Measurements from ENCODE around the gene SPRN.
"Not testable (repeated sequence)": the region's sequence is repeated elsewhere in the genome, so short reads cannot be mapped to it uniquely, and the experiment has no call there.

Gene SPRN

DNA sequence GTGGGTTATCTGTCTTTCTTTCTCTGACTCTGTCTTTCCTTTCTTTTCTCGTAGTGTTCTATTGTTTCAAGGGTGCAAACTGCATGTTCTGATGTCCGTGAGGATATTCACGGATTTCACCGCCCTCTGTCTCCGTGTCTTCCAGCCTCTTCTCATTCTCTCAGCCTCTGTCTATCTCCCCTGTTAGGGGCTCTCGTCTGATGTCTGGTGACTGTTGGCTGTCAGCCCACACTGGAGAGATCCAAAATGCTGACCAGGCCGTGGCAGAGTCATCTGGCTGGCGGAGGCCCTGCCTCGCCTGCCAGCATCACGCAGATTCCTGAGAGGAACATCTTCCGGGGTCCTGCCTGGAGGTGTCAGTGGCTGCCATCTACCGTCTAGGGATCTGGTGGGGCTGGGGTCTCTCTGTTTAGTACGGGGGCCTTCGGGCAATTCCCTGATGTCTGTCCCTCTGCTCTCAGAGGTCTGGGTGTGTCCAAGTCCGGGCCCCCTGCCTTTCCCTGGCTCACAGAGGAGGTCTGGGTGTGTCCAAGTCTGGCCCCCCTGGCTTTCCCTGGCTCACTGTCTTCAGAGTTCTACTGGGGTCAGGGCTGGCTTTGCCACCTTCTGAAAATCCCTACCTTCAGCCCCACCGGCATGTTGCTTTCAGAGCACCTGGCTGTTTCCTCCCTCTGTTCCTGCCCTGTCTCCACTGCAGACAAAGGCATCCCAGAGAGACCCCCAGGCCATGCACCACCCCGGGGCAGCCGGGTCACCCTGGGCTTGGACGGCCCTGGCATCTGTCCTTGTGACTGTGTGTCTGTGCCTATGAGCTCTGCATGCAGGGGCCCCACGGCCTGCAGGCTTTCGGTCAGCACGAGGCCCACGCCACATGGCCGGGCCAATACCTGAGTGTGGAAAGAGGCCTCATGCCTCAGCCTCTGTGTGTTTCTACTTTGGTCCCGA is 15.4 kb upstream of the SPRN start:
- no peak for DNase-seq

GRCh38 chr10:133438711-133439273 is 14.4 kb upstream of the SPRN start:
- peak; percentile 44 for DNase-seq

GRCh38 chr10:133432789-133433188 is 8.4 kb upstream of the SPRN start:
- not testable (repeated sequence) for DNase-seq

- not testable (repeated sequence) for DNase-seq
Observed at GRCh38 chr10:133431888-133432613, 7.6 kb upstream of the SPRN start.

- not testable (repeated sequence) for DNase-seq
Observed at GRCh38 chr10:133429571-133429970, 5.1 kb upstream of the SPRN start.

GRCh38 chr10:133424102-133424501 is 323 bp downstream of the SPRN start:
- DNase-seq: not testable (repeated sequence)

GRCh38 chr10:133422807-133423771 is 1.3 kb downstream of the SPRN start:
- peak; percentile 51 for DNase-seq

DNA sequence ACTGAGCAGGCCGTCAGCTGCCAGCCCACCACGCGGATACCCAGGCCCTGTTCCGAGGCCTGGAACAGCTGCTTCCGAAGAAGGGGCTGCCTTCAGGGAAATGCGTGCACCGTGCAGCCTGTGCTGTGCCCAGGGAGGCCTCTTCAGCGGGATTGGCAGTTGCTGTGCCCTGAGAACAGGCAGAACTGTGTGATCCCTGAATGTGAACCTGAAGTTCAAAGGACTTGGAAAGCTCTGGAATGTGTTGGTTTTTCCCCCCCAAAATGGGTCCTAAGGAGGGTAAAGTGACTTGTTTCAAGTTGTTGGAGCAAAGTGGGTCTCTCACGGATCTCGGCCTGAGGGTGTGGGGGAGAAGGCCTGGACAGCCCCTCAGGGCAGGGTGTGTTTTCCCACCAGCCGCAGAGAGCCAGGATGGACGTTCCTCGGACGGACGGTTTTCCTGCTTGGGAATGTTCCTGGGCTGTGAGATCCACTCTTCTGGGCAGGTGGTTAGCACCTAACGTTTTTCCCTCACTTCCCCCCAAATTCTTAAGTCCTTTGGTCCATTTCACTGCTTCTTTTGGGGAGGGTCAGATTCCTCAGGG is 2.1 kb downstream of the SPRN start:
- DNase-seq: peak; percentile 54

GRCh38 chr10:133421336-133422222 is 2.8 kb downstream of the SPRN start:
- peak; percentile 48 for DNase-seq

DNA sequence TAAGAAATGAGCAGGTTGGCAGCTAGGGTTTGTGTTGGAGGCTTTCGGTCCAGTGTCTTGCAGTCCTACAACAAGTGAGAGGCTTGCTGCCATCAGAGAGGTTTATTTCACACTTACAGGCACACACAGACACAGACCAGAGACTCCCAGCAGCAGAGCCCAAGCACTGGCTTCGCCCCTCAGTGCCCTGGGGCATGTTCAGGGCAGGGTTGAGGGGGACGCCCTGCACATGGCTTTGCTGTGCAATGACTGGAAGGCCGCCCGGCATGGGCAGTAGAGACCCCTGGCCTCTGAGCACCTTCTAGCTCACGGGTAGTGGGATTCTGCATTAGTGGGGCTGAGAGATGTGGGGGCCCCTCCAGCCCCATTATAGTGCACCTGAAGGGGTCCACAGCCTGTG is 3.8 kb downstream of the SPRN start:
- DNase-seq: no peak

DNA sequence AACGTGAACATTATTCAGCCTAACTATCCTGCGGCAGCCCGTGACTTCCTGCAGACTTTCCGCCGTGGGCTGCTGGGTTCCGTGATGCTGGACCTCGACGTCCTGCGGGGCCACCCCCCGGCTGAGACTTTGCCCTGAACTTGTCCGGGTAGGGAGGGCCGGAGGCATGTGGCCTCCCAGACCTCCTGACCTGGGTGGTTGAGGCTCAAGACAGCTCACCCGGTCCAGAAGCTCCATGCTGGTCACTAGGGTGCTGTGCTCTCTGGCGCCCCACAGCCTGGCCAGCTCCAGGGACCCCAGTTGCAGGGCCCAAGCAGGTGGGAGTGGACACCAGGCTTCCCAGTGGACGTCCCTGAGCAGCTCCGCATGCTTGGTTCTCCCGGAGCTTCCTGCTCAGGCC is 4.4 kb downstream of the SPRN start:
- no peak for DNase-seq

DNA sequence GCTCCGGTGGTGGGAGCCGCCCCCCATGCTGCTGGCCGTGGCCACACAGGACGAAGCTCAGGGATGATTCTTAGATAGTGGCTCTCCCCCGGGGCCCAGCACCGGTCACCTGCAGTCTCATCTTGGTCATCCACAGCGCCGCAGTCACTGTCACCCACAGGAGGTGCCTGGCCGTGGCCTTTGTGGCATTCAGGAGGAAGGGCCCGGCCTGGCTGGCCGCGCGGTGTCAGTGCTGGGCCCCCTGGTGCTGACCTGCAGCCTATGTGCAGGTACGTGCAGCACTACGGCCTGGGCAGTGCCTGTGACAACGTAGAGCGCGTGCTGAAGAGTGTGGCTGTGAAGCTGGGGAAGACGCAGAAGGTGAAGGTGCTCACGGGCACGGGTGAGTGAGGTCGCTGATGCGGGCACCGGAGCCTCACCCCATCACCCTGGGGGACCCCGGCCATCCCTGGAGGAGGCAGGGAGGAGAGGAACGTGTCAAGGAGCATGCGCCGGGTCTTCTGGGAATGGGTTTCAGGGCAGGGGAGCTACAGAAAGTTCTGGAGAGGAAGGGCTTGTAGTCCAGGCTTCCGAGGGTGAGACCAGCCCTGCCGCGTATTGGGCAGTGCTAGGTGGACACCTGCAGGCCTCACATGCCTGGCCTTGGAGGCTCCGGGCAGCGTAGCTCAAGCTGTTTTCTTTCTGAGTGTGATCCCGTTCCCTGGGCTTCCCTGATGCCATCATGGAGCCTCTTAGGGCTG is 5.0 kb downstream of the SPRN start:
- DNase-seq: no peak

DNA sequence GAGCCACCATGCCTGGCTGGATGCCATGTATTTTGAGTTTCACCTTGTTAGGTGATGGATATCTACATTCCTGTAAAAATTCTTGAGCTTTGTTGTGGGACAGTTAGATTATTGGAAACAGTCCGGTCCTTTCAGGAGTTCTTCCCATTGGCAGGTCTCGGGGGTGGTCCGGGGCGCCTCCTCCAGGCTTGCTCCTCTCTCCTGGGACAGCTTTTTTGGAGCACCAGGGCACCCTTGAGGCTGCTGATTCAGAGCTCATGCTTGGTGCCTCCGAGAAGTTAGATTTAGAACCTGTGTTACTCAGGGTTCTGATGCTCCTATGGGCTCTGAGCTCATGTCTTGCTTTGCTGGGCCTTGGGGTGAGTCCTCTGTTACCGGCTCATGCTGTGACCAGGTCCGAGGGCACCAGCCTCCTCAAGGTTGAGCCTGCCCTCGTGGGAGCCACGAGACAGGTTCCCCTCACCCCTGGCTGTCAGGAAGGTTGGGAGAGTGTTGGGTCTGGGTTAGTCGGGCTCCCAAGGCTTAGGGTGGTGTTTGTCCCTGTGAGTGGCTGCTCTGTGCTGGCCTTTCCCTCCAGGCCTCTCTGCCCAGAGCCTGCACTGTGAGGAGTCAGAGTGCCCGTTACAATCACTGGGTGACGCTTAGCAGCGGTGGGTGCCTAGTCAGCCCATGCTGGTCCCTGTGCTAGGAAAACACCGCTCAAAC is 6.0 kb downstream of the SPRN start:
- DNase-seq: no peak

DNA sequence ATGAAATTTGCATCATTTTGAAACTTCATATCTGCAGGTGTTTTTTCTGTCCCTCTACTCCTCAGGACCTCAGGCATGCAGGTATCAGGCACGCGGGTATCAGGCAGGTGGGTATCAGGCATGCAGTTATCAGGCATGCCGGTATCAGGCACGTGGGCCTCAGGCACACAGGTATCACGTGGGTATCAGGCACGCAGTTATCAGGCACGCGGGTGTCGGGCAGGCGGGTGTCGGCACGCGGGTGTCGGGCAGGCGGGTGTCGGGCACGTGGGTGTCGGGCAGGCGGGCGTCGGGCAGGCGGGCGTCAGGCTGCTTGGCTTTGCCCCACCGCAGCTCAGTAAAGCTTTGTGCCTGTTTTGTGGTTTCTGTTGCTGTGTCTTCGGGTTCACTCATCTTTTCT is 8.7 kb downstream of the SPRN start:
- no peak for DNase-seq

- not testable (repeated sequence) for DNase-seq
Observed at GRCh38 chr10:133414401-133414800, 10.0 kb downstream of the SPRN start.

- DNase-seq: no peak
Observed at GRCh38 chr10:133412381-133412711, 12.1 kb downstream of the SPRN start.

GRCh38 chr10:133411523-133412380 is 12.7 kb downstream of the SPRN start:
- DNase-seq: no peak

DNA sequence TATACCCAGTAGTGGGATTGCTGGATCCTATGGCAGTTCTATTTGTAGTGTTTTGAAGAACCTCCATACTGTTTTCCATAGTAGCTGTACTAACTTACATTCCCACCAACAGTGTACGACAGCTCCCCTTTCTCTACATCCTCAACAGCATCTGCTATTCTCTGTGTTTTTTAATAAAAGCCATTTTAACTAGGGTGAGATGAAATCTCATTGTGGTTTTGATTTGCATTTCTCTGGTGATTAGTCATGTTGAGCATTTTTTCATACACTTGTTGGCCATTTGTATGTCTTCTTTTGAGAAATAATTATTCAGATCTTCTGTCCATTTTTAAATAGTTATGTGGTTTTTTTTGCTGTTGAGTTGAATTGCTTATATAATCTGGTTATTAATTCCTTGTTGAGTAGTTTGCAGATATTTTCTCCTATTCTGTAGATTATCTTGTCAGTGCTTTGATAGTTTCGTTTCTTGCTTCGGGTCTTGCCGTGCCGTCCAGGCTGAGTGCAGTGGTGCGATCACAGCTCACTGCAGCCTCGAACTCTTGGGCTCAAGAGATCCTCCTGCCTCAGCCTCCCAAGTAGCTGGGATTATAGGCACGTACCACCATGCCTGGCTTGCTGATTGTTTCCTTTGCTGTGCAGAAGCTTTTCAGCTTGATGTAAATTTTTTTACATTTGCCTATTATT is 18.4 kb downstream of the SPRN start:
- DNase-seq: no peak

Data from islet precursor cell (in vitro differentiated cells).